Measurements from ENCODE around the gene PRKG1.

DNA sequence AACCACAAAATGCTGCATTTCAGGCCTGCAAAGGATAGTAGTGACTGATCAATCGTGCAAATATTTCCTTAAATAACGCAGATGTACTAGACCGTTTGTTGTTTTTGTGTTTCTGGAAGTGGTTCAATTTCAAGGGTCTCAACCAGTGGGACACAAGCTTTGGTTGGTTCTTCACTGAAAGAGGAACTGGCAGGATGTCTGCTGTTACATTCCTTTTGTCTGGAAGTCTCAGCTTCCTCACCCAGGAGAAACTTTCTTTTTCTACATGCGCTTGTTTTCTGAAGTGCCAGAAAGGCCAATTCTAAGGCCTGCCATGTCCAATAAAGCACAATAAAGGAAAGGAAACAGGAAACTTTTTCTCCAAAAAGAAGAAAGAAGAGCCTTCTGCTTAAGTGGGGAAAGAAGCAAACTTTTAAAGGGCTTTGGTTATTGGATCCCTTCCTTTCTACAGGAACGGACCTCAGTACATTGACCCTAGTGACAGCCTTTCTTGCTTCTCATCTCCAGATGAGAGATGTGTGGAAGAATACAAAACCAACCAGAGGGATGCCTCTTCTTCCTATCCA lies 1243.9 kb downstream of the PRKG1 start:
- TF ChIP-seq SMC3 (IDR thresholded peaks at IDR 0.05; ENCODE audit: low read depth, low read length), result no peak
- TF ChIP-seq, protein P1, sequence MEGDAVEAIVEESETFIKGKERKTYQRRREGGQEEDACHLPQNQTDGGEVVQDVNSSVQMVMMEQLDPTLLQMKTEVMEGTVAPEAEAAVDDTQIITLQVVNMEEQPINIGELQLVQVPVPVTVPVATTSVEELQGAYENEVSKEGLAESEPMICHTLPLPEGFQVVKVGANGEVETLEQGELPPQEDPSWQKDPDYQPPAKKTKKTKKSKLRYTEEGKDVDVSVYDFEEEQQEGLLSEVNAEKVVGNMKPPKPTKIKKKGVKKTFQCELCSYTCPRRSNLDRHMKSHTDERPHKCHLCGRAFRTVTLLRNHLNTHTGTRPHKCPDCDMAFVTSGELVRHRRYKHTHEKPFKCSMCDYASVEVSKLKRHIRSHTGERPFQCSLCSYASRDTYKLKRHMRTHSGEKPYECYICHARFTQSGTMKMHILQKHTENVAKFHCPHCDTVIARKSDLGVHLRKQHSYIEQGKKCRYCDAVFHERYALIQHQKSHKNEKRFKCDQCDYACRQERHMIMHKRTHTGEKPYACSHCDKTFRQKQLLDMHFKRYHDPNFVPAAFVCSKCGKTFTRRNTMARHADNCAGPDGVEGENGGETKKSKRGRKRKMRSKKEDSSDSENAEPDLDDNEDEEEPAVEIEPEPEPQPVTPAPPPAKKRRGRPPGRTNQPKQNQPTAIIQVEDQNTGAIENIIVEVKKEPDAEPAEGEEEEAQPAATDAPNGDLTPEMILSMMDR (conservative IDR thresholded peaks at IDR 0.05; ENCODE audit: low read depth, low read length), result no peak
- TF ChIP-seq RAD21 (IDR thresholded peaks at IDR 0.05; ENCODE audit: low read length), result no peak
- TF ChIP-seq RFX5 (IDR thresholded peaks at IDR 0.05; ENCODE audit: low read depth, low read length), result no peak
- no peak for TF ChIP-seq USF2 (IDR thresholded peaks at IDR 0.05; ENCODE audit: low read depth, low read length)
- no peak for TF ChIP-seq POLR2A (IDR thresholded peaks at IDR 0.05; ENCODE audit: low read depth, low read length)
- no peak for TF ChIP-seq MXI1 (IDR thresholded peaks at IDR 0.05; ENCODE audit: borderline replicate concordance, low read depth, low read length)
- no peak for TF ChIP-seq CHD1 (IDR thresholded peaks at IDR 0.05; ENCODE audit: low read depth, low read length)
- TF ChIP-seq, protein P2, sequence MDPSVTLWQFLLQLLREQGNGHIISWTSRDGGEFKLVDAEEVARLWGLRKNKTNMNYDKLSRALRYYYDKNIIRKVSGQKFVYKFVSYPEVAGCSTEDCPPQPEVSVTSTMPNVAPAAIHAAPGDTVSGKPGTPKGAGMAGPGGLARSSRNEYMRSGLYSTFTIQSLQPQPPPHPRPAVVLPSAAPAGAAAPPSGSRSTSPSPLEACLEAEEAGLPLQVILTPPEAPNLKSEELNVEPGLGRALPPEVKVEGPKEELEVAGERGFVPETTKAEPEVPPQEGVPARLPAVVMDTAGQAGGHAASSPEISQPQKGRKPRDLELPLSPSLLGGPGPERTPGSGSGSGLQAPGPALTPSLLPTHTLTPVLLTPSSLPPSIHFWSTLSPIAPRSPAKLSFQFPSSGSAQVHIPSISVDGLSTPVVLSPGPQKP (IDR thresholded peaks at IDR 0.05; ENCODE audit: borderline replicate concordance, low read depth, low read length), result no peak
